ENCODE results near the gene DPPA5.

DNA sequence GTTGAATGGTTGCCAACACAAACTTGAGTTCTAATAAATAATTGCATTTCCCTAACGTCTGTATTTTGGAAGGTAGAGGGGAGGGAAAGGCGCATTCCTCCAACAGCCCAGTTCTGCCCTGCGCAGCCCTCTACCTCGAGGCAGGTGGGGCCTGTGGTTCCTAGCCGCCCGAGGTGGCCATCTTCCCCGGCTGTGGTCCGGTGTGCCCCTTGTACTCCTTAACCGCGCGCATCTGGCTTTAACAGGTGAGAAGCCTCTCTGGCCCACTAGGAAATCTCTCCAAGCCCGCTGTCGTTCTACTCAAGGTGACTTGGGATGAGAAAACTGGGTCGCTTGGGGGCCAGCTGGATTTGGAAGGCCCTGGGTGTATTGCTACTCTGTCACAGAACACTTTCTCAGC, 10.0 kb upstream of the DPPA5 start:
- no peak for TF ChIP-seq POLR2A (IDR thresholded peaks at IDR 0.05)
- TF ChIP-seq CTCF (IDR thresholded peaks at IDR 0.05), result no peak

Measured in prostate gland (tissue), 2 donors.